ENCODE data around the gene LILRA6. TPM values are rescaled to one million over a fixed set of nuclear protein-coding genes. Genes with fewer than 3 reads are reported as not detected.

Gene LILRA6
- total and polyA plus RNA-seq, 2 of the 13 experiments (the other 11 are each of a cell fraction or from before 2014, with no cell fraction given) = not detected

DNA sequence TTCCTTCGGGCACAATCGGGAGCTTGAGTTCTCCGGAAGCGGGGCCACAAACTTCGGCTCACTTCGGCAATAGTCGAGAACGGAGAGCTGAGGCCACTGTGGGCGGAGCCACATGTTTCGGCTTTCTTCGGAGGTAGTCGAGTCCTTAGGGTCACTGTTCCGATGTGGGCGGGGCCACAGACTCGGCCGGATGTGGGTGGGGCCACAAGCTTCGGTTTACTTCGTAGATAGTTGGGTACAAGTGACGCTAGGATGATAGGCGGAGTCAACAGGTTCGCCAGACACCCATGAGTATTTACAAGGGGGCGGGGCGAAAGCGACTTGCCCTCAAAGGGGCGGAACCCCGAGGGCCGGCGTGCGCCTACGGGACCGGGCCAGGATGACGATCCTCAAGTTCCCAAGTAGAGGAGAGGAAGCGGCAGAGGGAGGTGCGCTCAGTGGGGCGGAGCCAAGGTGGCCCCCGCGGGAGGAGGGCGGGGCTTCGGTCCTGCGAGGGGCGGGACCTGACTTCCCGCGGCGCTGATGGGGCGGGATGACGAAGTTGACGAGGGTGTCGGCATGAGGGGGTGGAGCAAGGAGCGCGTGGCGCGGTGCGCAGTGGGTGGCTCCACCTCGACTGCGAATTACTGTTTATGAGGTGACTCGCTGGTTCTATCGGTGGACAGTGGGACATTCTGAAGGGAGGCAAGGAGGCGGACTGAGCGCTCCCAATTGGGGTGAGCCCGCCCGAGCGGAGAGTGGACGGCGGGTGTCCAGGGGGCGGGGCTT is 52.7 kb downstream of the LILRA6 start:
- FAIRE-seq = peak; percentile 99
- POLR2A ChIA-PET = interaction anchor here (0.6 to 4.9 kb wide), 28 partner anchors 12 to 1465 kb away, joined by 3 to 306 read pairs (median 4); partner anchors contain the start of genes CNOT3, LENG1, LENG9 and MYADM
- Histone ChIP-seq H3K4me1 (ENCODE audit: insufficient read depth, low read length) (peaks cover 40% of the 10 kb centered on the region), H3K4me2 (ENCODE audit: low read depth, low read length) (peak overlapping the region; percentile 95), H3K36me3 (replicated peaks in 1 of 2; ENCODE audit: control insufficient read depth in 1 of 2, insufficient read depth in 2 of 2, low read length in 2 of 2) (peaks cover 6 to 25% of the 10 kb centered on the region in 2 experiments; a peak in 4 of 5 replicates), H3K9ac (ENCODE audit: insufficient read depth, low read depth, low read length) (peak overlapping the region; percentile 92), H2AFZ (ENCODE audit: low read length) (no peak overlapping the region), H3K27ac (ENCODE audit: extremely low read length, insufficient read depth, low read length) (peak overlapping the region; percentile 96), H4K20me1 (ENCODE audit: insufficient read depth, low read length) (no peaks in the 10 kb centered on the region), H3K27me3 (ENCODE audit: control insufficient read depth in 1 of 2, insufficient read depth in 2 of 2, low read length in 2 of 2) (no peaks in the 10 kb centered on the region), H3K4me3 (replicated peaks in 1 of 3; ENCODE audit: insufficient read depth in 1 of 3, low read depth in 2 of 3, low read length in 3 of 3) (peak overlapping the region; percentile 73 to 88 (median 74)), H3K9me3 (ENCODE audit: low read length) (no peaks in the 10 kb centered on the region), H3K79me2 (ENCODE audit: insufficient read depth, low read length) (peaks cover 28% of the 10 kb centered on the region)
- BruUV-seq (replicated peaks) = no TSS peak
- CTCF ChIA-PET (ENCODE audit: low intra/inter-chr PET ratio, low total read pairs) = interaction anchor here (2.0 kb wide), 1 partner anchor 41 kb away, joined by 7 read pairs; no protein-coding TSS in a partner anchor
- intact Hi-C loops (cut with micrococcal nuclease; ENCODE audit: unreplicated experiment) = loop anchor here (2.0 to 5.0 kb wide), 2 partner anchors 21 to 42 kb away; no protein-coding TSS in a partner anchor
- in situ Hi-C loops (cut with HindIII; ENCODE audit: extremely low pct_ligation_motif_present, low pct_unique_long_range_greater_than_20kb) = no loop called here
- WGBS (ENCODE audit: low lambda C conversion rate) = 2% methylated on average over 41 of the region's 65 CpGs
- peak; percentile 66 for ATAC-seq
- peak; percentile 100 for DNase-seq (ENCODE audit: low spot score)
- TF ChIP-seq, protein P1, sequence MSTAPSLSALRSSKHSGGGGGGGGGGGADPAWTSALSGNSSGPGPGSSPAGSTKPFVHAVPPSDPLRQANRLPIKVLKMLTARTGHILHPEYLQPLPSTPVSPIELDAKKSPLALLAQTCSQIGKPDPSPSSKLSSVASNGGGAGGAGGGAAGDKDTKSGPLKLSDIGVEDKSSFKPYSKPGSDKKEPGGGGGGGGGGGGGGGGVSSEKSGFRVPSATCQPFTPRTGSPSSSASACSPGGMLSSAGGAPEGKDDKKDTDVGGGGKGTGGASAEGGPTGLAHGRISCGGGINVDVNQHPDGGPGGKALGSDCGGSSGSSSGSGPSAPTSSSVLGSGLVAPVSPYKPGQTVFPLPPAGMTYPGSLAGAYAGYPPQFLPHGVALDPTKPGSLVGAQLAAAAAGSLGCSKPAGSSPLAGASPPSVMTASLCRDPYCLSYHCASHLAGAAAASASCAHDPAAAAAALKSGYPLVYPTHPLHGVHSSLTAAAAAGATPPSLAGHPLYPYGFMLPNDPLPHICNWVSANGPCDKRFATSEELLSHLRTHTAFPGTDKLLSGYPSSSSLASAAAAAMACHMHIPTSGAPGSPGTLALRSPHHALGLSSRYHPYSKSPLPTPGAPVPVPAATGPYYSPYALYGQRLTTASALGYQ (CRISPR knock-in tag; IDR thresholded peaks at IDR 0.05) = peak; percentile 8; the same call in 1 of the 2 replicates
- TF ChIP-seq FOXK2 (IDR thresholded peaks at IDR 0.05) (peak; percentile 77), XBP1 (CRISPR knock-in tag; IDR thresholded peaks at IDR 0.05) (no peak), ZNF839 (CRISPR knock-in tag; IDR thresholded peaks at IDR 0.05; ENCODE audit: borderline replicate concordance) (no peak), REPIN1 (CRISPR knock-in tag; IDR thresholded peaks at IDR 0.05; ENCODE audit: borderline replicate concordance, low read depth) (0 out of 2 replicates have a peak, but pooled peaks have one; percentile 20), HMGA1 (CRISPR knock-in tag; conservative IDR thresholded peaks at IDR 0.05) (no peak), EZH2 (conservative IDR thresholded peaks at IDR 0.05; ENCODE audit: low read depth, low read length) (no peak), CEBPG (CRISPR knock-in tag; IDR thresholded peaks at IDR 0.05) (no peak), ZNF562 (CRISPR knock-in tag; IDR thresholded peaks at IDR 0.05; ENCODE audit: borderline replicate concordance) (no peak), SP4 (CRISPR knock-in tag; IDR thresholded peaks at IDR 0.05) (peak; percentile 89), ZNF549 (CRISPR knock-in tag; IDR thresholded peaks at IDR 0.05) (no peak), ZNF766 (CRISPR knock-in tag; IDR thresholded peaks at IDR 0.05; ENCODE audit: borderline replicate concordance) (no peak)
- TF ChIP-seq, protein P2, sequence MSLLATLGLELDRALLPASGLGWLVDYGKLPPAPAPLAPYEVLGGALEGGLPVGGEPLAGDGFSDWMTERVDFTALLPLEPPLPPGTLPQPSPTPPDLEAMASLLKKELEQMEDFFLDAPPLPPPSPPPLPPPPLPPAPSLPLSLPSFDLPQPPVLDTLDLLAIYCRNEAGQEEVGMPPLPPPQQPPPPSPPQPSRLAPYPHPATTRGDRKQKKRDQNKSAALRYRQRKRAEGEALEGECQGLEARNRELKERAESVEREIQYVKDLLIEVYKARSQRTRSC (CRISPR knock-in tag; IDR thresholded peaks at IDR 0.05; ENCODE audit: low read depth) = no peak
- TF ChIP-seq, protein P3, sequence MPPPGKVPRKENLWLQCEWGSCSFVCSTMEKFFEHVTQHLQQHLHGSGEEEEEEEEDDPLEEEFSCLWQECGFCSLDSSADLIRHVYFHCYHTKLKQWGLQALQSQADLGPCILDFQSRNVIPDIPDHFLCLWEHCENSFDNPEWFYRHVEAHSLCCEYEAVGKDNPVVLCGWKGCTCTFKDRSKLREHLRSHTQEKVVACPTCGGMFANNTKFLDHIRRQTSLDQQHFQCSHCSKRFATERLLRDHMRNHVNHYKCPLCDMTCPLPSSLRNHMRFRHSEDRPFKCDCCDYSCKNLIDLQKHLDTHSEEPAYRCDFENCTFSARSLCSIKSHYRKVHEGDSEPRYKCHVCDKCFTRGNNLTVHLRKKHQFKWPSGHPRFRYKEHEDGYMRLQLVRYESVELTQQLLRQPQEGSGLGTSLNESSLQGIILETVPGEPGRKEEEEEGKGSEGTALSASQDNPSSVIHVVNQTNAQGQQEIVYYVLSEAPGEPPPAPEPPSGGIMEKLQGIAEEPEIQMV (CRISPR knock-in tag; IDR thresholded peaks at IDR 0.05; ENCODE audit: low read depth) = no peak; the same call in 1 of the 2 replicates
- TF ChIP-seq, protein P4, sequence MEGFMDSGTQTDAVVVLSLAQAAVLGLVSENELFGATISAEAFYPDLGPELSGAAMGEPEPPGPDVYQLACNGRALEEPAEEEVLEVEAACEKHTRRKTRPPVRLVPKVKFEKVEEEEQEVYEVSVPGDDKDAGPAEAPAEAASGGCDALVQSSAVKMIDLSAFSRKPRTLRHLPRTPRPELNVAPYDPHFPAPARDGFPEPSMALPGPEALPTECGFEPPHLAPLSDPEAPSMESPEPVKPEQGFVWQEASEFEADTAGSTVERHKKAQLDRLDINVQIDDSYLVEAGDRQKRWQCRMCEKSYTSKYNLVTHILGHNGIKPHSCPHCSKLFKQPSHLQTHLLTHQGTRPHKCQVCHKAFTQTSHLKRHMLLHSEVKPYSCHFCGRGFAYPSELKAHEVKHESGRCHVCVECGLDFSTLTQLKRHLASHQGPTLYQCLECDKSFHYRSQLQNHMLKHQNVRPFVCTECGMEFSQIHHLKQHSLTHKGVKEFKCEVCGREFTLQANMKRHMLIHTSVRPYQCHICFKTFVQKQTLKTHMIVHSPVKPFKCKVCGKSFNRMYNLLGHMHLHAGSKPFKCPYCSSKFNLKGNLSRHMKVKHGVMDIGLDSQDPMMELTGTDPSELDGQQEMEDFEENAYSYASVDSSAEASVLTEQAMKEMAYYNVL (CRISPR knock-in tag; IDR thresholded peaks at IDR 0.05; ENCODE audit: borderline replicate concordance) = no peak; the same call in 1 of the 2 replicates
- TF ChIP-seq, protein P5, sequence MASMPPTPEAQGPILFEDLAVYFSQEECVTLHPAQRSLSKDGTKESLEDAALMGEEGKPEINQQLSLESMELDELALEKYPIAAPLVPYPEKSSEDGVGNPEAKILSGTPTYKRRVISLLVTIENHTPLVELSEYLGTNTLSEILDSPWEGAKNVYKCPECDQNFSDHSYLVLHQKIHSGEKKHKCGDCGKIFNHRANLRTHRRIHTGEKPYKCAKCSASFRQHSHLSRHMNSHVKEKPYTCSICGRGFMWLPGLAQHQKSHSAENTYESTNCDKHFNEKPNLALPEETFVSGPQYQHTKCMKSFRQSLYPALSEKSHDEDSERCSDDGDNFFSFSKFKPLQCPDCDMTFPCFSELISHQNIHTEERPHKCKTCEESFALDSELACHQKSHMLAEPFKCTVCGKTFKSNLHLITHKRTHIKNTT (CRISPR knock-in tag; IDR thresholded peaks at IDR 0.05) = no peak

Measured in HepG2 (cell line).